ENCODE results near the gene GIMAP2. TPM values are rescaled to one million over a fixed set of nuclear protein-coding genes. Genes with fewer than 3 reads are reported as not detected.

GIMAP2 gene
- total RNA-seq, result 10 to 100 TPM; 12.7 to 14.3 TPM
- 1 to 10 TPM; 5.9 to 7.3 TPM for polyA plus RNA-seq (ENCODE audit: insufficient read length in 2 of 2)
- long read RNA-seq, donor 1, partial matches to known transcripts, result 0 of 2 reads
- long read RNA-seq, donor 1, other reads (novel, unspliced or antisense), result 0 of 2 reads
- long read RNA-seq, donor 2, result 0 reads
- long read RNA-seq, donor 3, partial matches to known transcripts, result 0 of 2 reads
- long read RNA-seq, donor 3, other reads (novel, unspliced or antisense), result 0 of 2 reads
- long read RNA-seq, donor 4, transcript GIMAP2-201 (3 exons, 1,449 nt), result major isoform, 14 of 33 reads
- long read RNA-seq, donor 4, partial matches to known transcripts, result 19 of 33 reads
- long read RNA-seq, donor 4, other reads (novel, unspliced or antisense), result 0 of 33 reads

DNA sequence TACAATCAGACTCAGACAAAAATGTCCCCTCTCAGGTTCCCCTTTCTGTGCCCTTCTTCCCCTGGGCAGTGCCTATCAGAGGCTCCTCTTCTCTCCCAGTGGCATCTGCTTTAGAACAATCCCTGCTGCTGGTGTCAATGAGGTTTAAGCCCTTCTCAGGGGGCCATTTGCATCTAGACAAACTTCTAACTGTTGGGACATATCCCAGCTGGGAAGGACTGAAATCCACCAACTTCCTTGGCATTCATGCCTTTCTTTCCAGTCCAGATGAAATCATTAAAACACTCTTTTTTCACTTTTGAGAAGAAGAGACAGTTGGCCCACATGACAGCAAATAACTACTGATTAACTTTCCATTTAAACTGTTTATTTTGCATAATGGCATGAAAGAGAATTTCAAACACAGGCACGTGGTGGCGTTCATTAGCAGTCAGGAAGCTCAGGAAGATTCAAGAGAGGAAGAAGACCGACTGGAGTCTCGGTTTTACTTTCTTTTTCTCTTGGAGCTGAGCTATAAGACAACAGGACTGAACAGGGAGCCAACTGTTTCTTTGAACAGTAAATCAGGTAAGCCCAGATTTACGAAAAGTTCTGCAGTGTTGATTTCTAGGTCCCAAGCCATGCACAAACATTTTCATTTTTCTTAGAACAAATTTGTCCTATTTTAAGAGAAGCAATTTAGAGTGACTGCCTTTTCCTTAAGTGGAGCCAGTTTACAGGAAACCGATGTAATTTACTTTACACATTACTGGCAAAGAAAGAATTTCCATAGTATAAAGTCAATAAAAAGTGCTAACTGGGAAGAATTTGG is at the start of gene GIMAP2:
GIMAP2 (plus strand) TSS at position 488 of the 811 bp plus-strand sequence. CDS start 1,354 bp downstream, outside the sequence.
- H3K27me3 ChIP-seq (ENCODE audit: control insufficient read depth, insufficient read depth, low read length), result no peaks in the 10 kb centered on the region
- peak in 4 of 6 donors; percentile 23 to 43 (median 24) for DNase-seq (ENCODE audit: low read depth in 4 of 6, low spot score in 6 of 6)
- no peaks in the 10 kb centered on the region for H3K36me3 ChIP-seq (ENCODE audit: control insufficient read depth, insufficient read depth, low read length)
- H3K27ac ChIP-seq (ENCODE audit: low read depth, low read length), result peak within 1 kb of the TSS; percentile 65
- H3K9me3 ChIP-seq (ENCODE audit: control insufficient read depth, insufficient read depth, low read length), result no peaks in the 10 kb centered on the region
- H3K4me3 ChIP-seq (ENCODE audit: low read depth, low read length), result peak within 1 kb of the TSS; percentile 32
- 4% methylated on average over 4 of the region's 6 CpGs for WGBS (ENCODE audit: insufficient coverage)
- no peaks in the 10 kb centered on the region for H3K4me1 ChIP-seq (ENCODE audit: control insufficient read depth, insufficient read depth, low read length)

GRCh38 chr7:150641854-150642253 is 43.7 kb upstream of the GIMAP2 start:
- H3K4me1 ChIP-seq (ENCODE audit: control insufficient read depth, insufficient read depth, low read length), result no peaks in the 10 kb centered on the region
- H3K36me3 ChIP-seq (ENCODE audit: control insufficient read depth, insufficient read depth, low read length), result no peaks in the 10 kb centered on the region
- H3K27me3 ChIP-seq (ENCODE audit: control insufficient read depth, insufficient read depth, low read length), result no peaks in the 10 kb centered on the region
- H3K9me3 ChIP-seq (ENCODE audit: control insufficient read depth, insufficient read depth, low read length), result peaks cover 3% of the 10 kb centered on the region
- H3K27ac ChIP-seq (ENCODE audit: low read depth, low read length), result no peak overlapping the region
- H3K4me3 ChIP-seq (ENCODE audit: low read depth, low read length), result no peak overlapping the region
- DNase-seq (ENCODE audit: low read depth in 4 of 6, low spot score in 6 of 6), result no peak

DNA sequence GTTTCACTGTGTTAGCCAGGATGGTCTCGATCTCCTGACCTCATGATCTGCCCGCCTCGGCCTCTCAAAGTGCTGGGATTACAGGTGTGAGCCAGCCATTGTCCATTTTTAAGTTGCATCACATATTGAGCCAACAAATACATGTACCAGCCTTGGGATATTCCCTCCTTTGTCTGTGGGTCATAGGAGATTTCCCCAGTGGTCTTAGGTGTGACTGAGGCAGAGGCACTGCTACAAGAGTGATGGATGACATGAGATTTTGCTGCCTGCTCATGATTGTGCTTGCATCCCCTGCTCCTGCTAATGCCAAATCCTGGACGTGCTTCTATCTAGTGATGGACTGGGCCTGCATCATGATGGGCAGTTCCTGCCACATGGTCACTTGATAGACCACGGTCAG is 42.6 kb upstream of the GIMAP2 start:
- Histone ChIP-seq H3K27ac (ENCODE audit: low read depth, low read length) (no peak overlapping the region), H3K36me3 (ENCODE audit: control insufficient read depth, insufficient read depth, low read length) (no peaks in the 10 kb centered on the region), H3K4me3 (ENCODE audit: low read depth, low read length) (no peak overlapping the region), H3K9me3 (ENCODE audit: control insufficient read depth, insufficient read depth, low read length) (peaks cover 3% of the 10 kb centered on the region), H3K4me1 (ENCODE audit: control insufficient read depth, insufficient read depth, low read length) (no peaks in the 10 kb centered on the region), H3K27me3 (ENCODE audit: control insufficient read depth, insufficient read depth, low read length) (no peaks in the 10 kb centered on the region)
- WGBS (ENCODE audit: insufficient coverage), result 91% methylated on average over 5 of the region's 5 CpGs
- DNase-seq (ENCODE audit: low read depth in 4 of 6, low spot score in 6 of 6), result no peak

DNA sequence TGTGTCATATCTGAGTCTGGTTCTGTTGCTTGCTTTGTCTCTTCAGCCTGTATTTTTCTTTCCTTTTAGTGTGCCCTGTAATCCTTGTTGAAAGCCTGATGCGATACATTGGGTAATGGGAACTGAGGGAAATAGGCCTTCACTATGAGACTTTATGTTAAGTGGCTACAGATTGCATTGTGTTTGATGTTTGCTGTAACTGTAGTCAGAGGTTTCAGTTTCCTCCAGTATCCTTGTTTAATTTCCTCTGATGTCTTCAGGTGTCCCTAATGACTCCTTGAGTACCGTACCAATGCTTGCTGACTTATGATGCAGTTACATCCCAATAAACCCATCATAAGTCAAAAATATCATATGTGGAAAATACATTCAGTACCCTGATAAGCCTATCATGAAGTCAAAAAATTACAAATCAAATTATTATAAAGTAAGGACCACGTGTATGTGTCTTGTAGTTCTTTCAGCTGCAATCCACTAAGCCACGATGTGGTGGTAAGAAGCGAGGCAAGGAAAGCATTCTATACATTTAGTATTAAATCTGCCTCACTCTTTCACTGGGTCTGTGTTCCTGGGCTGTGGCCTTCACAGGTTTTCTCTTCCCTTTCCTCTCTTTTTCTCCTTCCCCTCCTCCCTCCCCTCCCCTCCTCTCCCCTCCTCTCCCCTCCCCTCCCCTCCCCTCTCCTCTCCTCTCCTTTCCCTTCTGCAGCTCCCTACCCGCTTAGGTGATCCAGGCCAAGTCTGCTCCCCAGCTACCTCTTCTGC is 40.1 kb upstream of the GIMAP2 start:
- H3K4me1 ChIP-seq (ENCODE audit: control insufficient read depth, insufficient read depth, low read length), result no peaks in the 10 kb centered on the region
- no peak overlapping the region for H3K27ac ChIP-seq (ENCODE audit: low read depth, low read length)
- no peak overlapping the region for H3K4me3 ChIP-seq (ENCODE audit: low read depth, low read length)
- H3K36me3 ChIP-seq (ENCODE audit: control insufficient read depth, insufficient read depth, low read length), result no peaks in the 10 kb centered on the region
- DNase-seq (ENCODE audit: low read depth in 4 of 6, low spot score in 6 of 6), result no peak
- no peaks in the 10 kb centered on the region for H3K27me3 ChIP-seq (ENCODE audit: control insufficient read depth, insufficient read depth, low read length)
- WGBS (ENCODE audit: insufficient coverage), result 76% methylated on average over 2 of the region's 6 CpGs
- H3K9me3 ChIP-seq (ENCODE audit: control insufficient read depth, insufficient read depth, low read length), result no peaks in the 10 kb centered on the region

DNA sequence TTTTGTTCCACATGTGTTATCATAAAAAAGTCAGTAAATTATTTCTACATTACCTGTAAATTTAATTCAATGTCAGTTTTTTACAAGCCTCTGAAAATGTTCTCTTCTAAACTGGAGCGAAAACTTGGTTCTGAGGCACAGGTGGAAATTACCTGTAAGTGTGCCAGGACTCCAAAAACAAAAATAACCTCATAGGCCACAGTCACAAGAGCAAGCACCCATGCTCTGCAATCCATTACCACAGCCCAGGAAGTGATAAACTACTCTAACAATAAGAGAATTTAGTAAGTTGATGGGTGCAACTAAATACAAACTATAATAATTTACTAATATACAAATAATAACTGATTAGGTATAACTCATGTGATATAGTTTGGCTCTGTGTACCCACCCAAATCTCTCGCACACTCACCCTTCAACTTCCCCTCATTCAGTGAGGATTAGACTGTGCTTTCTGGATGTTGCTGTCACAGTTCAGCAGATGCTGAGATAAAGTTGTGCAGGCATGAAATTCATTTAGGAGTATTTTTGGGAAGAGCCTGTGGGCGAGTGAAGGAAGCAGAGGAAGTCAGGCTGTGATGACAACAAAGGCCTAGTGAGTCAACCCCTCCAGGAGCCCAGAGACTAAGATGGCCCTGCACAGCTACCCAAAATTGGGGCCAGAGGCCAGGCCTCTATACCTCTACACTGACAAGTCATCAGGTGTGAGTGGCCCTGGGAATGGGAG is 37.0 kb upstream of the GIMAP2 start:
- Histone ChIP-seq H3K9me3 (ENCODE audit: control insufficient read depth, insufficient read depth, low read length) (no peaks in the 10 kb centered on the region), H3K27me3 (ENCODE audit: control insufficient read depth, insufficient read depth, low read length) (no peaks in the 10 kb centered on the region), H3K27ac (ENCODE audit: low read depth, low read length) (no peak overlapping the region), H3K36me3 (ENCODE audit: control insufficient read depth, insufficient read depth, low read length) (no peaks in the 10 kb centered on the region), H3K4me1 (ENCODE audit: control insufficient read depth, insufficient read depth, low read length) (no peaks in the 10 kb centered on the region), H3K4me3 (ENCODE audit: low read depth, low read length) (no peak overlapping the region)
- no peak for DNase-seq (ENCODE audit: low read depth in 4 of 6, low spot score in 6 of 6)
- 71% methylated on average over 1 of the region's 3 CpGs for WGBS (ENCODE audit: insufficient coverage)

DNA sequence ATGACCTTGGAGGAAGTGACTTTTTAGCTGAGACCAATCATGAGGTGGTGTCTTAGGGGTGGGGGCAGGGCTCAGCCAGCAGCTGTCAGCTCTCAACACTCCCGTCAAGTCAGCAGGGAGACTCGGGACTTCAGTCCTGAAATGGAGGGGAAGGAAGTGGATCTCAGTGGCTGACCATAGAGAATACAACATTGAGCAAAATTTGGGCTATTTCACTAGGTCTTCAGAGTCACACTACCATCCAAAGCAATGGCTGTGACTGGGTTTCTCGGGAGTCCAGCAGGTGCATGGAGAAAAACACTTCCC is 36.5 kb upstream of the GIMAP2 start:
- Histone ChIP-seq H3K27me3 (ENCODE audit: control insufficient read depth, insufficient read depth, low read length) (no peaks in the 10 kb centered on the region), H3K36me3 (ENCODE audit: control insufficient read depth, insufficient read depth, low read length) (no peaks in the 10 kb centered on the region), H3K4me3 (ENCODE audit: low read depth, low read length) (no peak overlapping the region), H3K9me3 (ENCODE audit: control insufficient read depth, insufficient read depth, low read length) (no peaks in the 10 kb centered on the region), H3K27ac (ENCODE audit: low read depth, low read length) (no peak overlapping the region), H3K4me1 (ENCODE audit: control insufficient read depth, insufficient read depth, low read length) (no peaks in the 10 kb centered on the region)
- no peak for DNase-seq (ENCODE audit: low read depth in 4 of 6, low spot score in 6 of 6)
- WGBS (ENCODE audit: insufficient coverage), result 71% methylated on average over 2 of the region's 3 CpGs

DNA sequence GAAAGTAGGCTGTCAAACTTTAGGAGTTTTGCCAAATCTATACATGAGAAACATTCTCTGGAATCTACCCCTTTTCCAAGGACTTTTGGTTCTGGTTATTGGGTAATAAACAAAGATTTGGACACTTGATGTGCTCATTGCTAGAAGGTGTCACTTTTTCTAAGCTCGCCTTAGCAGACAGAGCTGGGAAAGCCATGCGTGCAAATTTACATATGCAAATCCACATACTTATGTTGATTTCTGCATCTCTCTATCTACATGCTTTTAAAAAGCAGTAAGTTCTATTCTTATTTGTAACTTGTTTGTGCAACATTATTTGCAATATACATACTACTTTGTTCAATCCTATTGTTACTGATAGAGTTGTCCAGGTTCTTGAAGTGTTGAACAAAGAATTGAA is 30.8 kb upstream of the GIMAP2 start:
- DNase-seq (ENCODE audit: low read depth in 4 of 6, low spot score in 6 of 6), result no peak
- Histone ChIP-seq H3K36me3 (ENCODE audit: control insufficient read depth, insufficient read depth, low read length) (no peaks in the 10 kb centered on the region), H3K27ac (ENCODE audit: low read depth, low read length) (no peak overlapping the region), H3K27me3 (ENCODE audit: control insufficient read depth, insufficient read depth, low read length) (no peaks in the 10 kb centered on the region), H3K4me1 (ENCODE audit: control insufficient read depth, insufficient read depth, low read length) (no peaks in the 10 kb centered on the region), H3K4me3 (ENCODE audit: low read depth, low read length) (no peak overlapping the region), H3K9me3 (ENCODE audit: control insufficient read depth, insufficient read depth, low read length) (peaks cover 6% of the 10 kb centered on the region)
- WGBS (ENCODE audit: insufficient coverage), result no CpG with 5 or more reads among the region's 2 CpGs

- no peak overlapping the region for H3K27ac ChIP-seq (ENCODE audit: low read depth, low read length)
- H3K4me1 ChIP-seq (ENCODE audit: control insufficient read depth, insufficient read depth, low read length), result no peaks in the 10 kb centered on the region
- H3K4me3 ChIP-seq (ENCODE audit: low read depth, low read length), result no peak overlapping the region
- no peaks in the 10 kb centered on the region for H3K27me3 ChIP-seq (ENCODE audit: control insufficient read depth, insufficient read depth, low read length)
- H3K9me3 ChIP-seq (ENCODE audit: control insufficient read depth, insufficient read depth, low read length), result peaks cover 6% of the 10 kb centered on the region
- 96% methylated on average over 4 of the region's 5 CpGs for WGBS (ENCODE audit: insufficient coverage)
- H3K36me3 ChIP-seq (ENCODE audit: control insufficient read depth, insufficient read depth, low read length), result no peaks in the 10 kb centered on the region
- DNase-seq (ENCODE audit: low read depth in 4 of 6, low spot score in 6 of 6), result no peak
Measured at GRCh38 chr7:150656047-150656446, 29.5 kb upstream of the GIMAP2 start.

DNA sequence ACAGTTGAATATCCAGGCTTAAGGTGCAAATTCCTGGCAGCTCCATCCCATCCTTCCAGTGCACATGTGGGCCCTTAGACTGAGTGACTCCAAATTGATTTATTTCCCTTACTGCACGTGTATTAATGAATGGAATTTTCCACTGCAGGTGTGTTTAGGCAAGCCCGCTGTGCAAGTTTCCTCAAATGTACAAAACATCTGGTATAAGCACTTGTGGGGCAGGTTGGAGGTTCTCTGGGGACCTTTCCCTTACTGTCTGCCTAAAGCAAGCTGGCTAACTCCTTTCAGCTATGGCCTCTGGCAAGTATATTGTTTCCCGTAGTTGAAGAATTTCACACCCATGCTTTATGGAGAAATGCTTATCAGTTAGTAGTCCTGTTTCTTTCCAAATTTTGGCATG is 28.0 kb upstream of the GIMAP2 start:
- WGBS (ENCODE audit: insufficient coverage), result 80% methylated on average over 1 of the region's 3 CpGs
- H3K27ac ChIP-seq (ENCODE audit: low read depth, low read length), result no peak overlapping the region
- no peaks in the 10 kb centered on the region for H3K4me1 ChIP-seq (ENCODE audit: control insufficient read depth, insufficient read depth, low read length)
- no peaks in the 10 kb centered on the region for H3K36me3 ChIP-seq (ENCODE audit: control insufficient read depth, insufficient read depth, low read length)
- H3K9me3 ChIP-seq (ENCODE audit: control insufficient read depth, insufficient read depth, low read length), result peaks cover 6% of the 10 kb centered on the region
- H3K4me3 ChIP-seq (ENCODE audit: low read depth, low read length), result no peak overlapping the region
- no peaks in the 10 kb centered on the region for H3K27me3 ChIP-seq (ENCODE audit: control insufficient read depth, insufficient read depth, low read length)
- no peak for DNase-seq (ENCODE audit: low read depth in 4 of 6, low spot score in 6 of 6)

Data from spinal cord (tissue), 10 donors.